Measurements from ENCODE around the gene OLFM1.

OLFM1 gene

DNA sequence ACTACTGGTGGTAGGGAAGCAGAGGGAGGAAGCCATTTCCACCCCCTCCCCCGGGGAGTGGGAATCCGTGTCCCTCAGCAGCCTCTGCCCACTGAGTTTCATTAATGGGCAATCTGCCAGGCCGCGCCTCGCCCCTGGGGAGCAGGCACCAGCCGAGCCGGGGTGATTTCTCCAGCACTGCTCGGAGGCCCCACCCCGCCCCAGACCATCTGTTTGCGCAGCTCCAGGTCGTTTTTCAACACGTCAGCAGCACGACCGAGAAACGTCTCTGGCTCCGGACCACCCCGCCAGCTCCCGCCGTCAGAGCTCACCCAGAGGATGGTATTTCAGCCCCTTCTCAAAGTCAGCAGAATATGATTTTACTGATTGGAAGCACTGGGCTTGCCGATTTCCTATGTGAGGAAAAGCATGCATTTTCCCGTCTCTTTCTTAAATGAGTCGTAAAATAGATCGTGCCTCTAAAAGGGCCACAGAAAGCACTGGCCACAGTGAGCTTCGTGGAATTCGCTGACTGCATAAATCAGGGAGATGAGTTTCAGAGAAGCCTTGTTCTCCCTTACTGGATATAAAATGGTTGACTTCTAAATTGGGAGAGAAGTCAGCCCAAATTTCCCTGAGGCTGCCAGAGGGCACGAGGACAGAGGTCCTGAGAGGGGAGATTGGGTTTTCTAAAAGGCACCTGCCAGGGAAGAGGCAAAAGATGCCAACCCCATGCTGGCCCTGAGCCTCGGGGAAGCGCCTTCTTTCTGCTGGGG is 47.0 kb downstream of the OLFM1 start:
- no peak overlapping the region for H3K27ac ChIP-seq (ENCODE audit: low read length)
- no peaks in the 10 kb centered on the region for H3K4me1 ChIP-seq (ENCODE audit: insufficient read depth, low read length)
- H3K36me3 ChIP-seq (ENCODE audit: insufficient read depth, low read length): no peaks in the 10 kb centered on the region
- no peaks in the 10 kb centered on the region for H3K27me3 ChIP-seq (ENCODE audit: insufficient read depth, low read length, poor library complexity)
- H3K9me3 ChIP-seq (ENCODE audit: insufficient read depth, low read length, severe bottlenecking): no peaks in the 10 kb centered on the region
- H3K9ac ChIP-seq (ENCODE audit: low read depth, low read length): no peak overlapping the region
- TF ChIP-seq CTCF (IDR thresholded peaks at IDR 0.05; ENCODE audit: borderline replicate concordance, extremely low read depth, low read length, poor library complexity, severe bottlenecking) (no peak), EZH2 (IDR thresholded peaks at IDR 0.05; ENCODE audit: borderline replicate concordance, low read depth, low read length, severe bottlenecking) (no peak)
- H4K20me1 ChIP-seq (ENCODE audit: insufficient read depth, low read length): no peaks in the 10 kb centered on the region
- no peak overlapping the region for H2AFZ ChIP-seq (ENCODE audit: low read depth, low read length)
- H3K79me2 ChIP-seq (ENCODE audit: insufficient read depth, low read length): no peaks in the 10 kb centered on the region
- H3K4me3 ChIP-seq (ENCODE audit: low read depth in 1 of 2, low read length in 2 of 2): no peak overlapping the region
- H3K4me2 ChIP-seq (ENCODE audit: insufficient read depth, low read length): no peak overlapping the region
- ATAC-seq (ENCODE audit: insufficient read depth, low read depth): no peak
- DNase-seq: no peak

- Histone ChIP-seq H4K20me1 (ENCODE audit: insufficient read depth, low read length) (no peaks in the 10 kb centered on the region), H3K27me3 (ENCODE audit: insufficient read depth, low read length, poor library complexity) (no peaks in the 10 kb centered on the region), H3K9me3 (ENCODE audit: insufficient read depth, low read length, severe bottlenecking) (no peaks in the 10 kb centered on the region), H3K4me1 (ENCODE audit: insufficient read depth, low read length) (no peaks in the 10 kb centered on the region), H3K4me2 (ENCODE audit: insufficient read depth, low read length) (no peak overlapping the region), H3K79me2 (ENCODE audit: insufficient read depth, low read length) (no peaks in the 10 kb centered on the region), H2AFZ (ENCODE audit: low read depth, low read length) (no peak overlapping the region), H3K36me3 (ENCODE audit: insufficient read depth, low read length) (no peaks in the 10 kb centered on the region), H3K9ac (ENCODE audit: low read depth, low read length) (no peak overlapping the region), H3K4me3 (ENCODE audit: low read depth in 1 of 2, low read length in 2 of 2) (no peak overlapping the region), H3K27ac (ENCODE audit: low read length) (no peak overlapping the region)
- DNase-seq: peak; percentile 4
- no peak for ATAC-seq (ENCODE audit: insufficient read depth, low read depth)
- TF ChIP-seq CTCF (IDR thresholded peaks at IDR 0.05; ENCODE audit: borderline replicate concordance, extremely low read depth, low read length, poor library complexity, severe bottlenecking) (no peak), EZH2 (IDR thresholded peaks at IDR 0.05; ENCODE audit: borderline replicate concordance, low read depth, low read length, severe bottlenecking) (no peak)
Measured at GRCh38 chr9:135135171-135135928, 47.9 kb downstream of the OLFM1 start.

- H3K79me2 ChIP-seq (ENCODE audit: insufficient read depth, low read length): no peaks in the 10 kb centered on the region
Measured at GRCh38 chr9:135135929-135136315, 48.5 kb downstream of the OLFM1 start.

More at GRCh38 chr9:135135929-135136315, 48.5 kb downstream of the OLFM1 start:
- H3K4me2 ChIP-seq (ENCODE audit: insufficient read depth, low read length): no peak overlapping the region
- no peak overlapping the region for H3K4me3 ChIP-seq (ENCODE audit: low read depth in 1 of 2, low read length in 2 of 2)
- no peak for ATAC-seq (ENCODE audit: insufficient read depth, low read depth)
- H3K9ac ChIP-seq (ENCODE audit: low read depth, low read length): no peak overlapping the region
- no peaks in the 10 kb centered on the region for H4K20me1 ChIP-seq (ENCODE audit: insufficient read depth, low read length)
- H3K27me3 ChIP-seq (ENCODE audit: insufficient read depth, low read length, poor library complexity): no peaks in the 10 kb centered on the region
- H3K36me3 ChIP-seq (ENCODE audit: insufficient read depth, low read length): no peaks in the 10 kb centered on the region
- H3K4me1 ChIP-seq (ENCODE audit: insufficient read depth, low read length): no peaks in the 10 kb centered on the region
- no peak for DNase-seq
- TF ChIP-seq EZH2 (IDR thresholded peaks at IDR 0.05; ENCODE audit: borderline replicate concordance, low read depth, low read length, severe bottlenecking) (no peak), CTCF (IDR thresholded peaks at IDR 0.05; ENCODE audit: borderline replicate concordance, extremely low read depth, low read length, poor library complexity, severe bottlenecking) (no peak)
- H3K9me3 ChIP-seq (ENCODE audit: insufficient read depth, low read length, severe bottlenecking): no peaks in the 10 kb centered on the region
- no peak overlapping the region for H3K27ac ChIP-seq (ENCODE audit: low read length)
- H2AFZ ChIP-seq (ENCODE audit: low read depth, low read length): no peak overlapping the region

All from DND-41 (cell line).